Stomach (tissue), 4 donors: ENCODE data around the gene EEF1A2.

Source experiments
- POLR2A ChIP-seq, 4 donors: fragments of 450-650 bp; IDR thresholded peaks; one replicate each; pipeline ENCODE4 v1.6.1; 2016; ENCODE audit warnings: antibody characterized with exemption in 4 of 4, control low read depth in 2 of 4, mild to moderate bottlenecking in 1 of 4, moderate library complexity in 1 of 4
- TF ChIP-seq, protein P1 (sequence below), 7 experiments: fragments of 450-650 bp in 4 of 7; fragments of 200-600 bp in 3 of 7; sonication (generic) in 3 of 7; IDR thresholded peaks; one replicate each; pipeline ENCODE4 v1.5.1; 2016 to 2019; ENCODE audit warnings: antibody characterized with exemption in 7 of 7, control low read depth in 2 of 7, mild to moderate bottlenecking in 1 of 7

DNA sequence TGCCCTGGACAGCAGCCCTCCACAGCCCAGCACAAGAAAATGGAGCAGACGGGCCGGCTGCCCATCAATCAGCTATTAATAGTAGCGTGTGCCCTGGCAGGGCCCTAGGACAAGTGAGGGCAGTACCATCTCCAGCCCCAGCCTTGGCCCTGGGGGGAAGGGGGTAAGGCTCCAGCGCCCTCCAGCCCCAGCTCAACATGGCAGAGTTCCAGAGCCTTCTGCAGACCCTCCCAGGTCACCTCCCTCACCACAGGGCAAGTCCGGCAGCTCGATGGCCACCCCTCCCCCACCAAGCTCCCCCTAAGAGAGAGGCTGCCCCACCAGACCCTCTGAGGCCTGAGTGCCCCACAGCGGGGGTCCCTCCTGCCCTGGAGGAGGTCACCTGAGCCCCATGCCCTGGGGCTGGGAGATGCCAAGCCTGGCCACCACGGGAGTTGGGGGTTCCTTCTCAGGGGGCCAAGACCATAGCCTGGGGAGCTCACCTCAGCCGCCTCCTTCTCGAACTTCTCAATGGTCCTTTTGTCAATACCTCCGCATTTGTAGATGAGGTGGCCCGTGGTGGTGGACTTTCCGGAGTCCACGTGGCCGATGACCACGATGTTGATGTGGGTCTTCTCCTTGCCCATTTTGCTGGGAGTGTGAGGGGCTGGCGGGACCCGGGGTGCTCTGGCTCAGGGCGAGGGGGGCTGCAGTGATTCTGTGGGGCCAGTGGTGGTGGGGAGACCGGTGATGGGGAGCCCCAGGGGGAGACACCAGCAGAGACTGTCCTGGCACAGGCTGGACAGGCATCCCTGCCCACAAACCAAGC, 1.5 kb downstream of the EEF1A2 start:
- TF ChIP-seq, protein P1, sequence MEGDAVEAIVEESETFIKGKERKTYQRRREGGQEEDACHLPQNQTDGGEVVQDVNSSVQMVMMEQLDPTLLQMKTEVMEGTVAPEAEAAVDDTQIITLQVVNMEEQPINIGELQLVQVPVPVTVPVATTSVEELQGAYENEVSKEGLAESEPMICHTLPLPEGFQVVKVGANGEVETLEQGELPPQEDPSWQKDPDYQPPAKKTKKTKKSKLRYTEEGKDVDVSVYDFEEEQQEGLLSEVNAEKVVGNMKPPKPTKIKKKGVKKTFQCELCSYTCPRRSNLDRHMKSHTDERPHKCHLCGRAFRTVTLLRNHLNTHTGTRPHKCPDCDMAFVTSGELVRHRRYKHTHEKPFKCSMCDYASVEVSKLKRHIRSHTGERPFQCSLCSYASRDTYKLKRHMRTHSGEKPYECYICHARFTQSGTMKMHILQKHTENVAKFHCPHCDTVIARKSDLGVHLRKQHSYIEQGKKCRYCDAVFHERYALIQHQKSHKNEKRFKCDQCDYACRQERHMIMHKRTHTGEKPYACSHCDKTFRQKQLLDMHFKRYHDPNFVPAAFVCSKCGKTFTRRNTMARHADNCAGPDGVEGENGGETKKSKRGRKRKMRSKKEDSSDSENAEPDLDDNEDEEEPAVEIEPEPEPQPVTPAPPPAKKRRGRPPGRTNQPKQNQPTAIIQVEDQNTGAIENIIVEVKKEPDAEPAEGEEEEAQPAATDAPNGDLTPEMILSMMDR (IDR thresholded peaks at IDR 0.05), result no peak
- no peak for TF ChIP-seq POLR2A (IDR thresholded peaks at IDR 0.05)
